LNCaP clone FGC (cell line): ENCODE results near the gene ACAA2.

Source experiments
- DNase-seq: peaks from one replicate; pipeline ENCODE4 v3.0.0-alpha.2; 2011; ENCODE audit warnings: low read depth
- H3K4me3 ChIP-seq: 2 replicates; pipeline ENCODE4 v1.5.1; 2011; ENCODE audit warnings: mild to moderate bottlenecking, low read depth, low read length, control low read depth
- CTCF ChIP-seq: IDR thresholded peaks from 2 replicates; pipeline ENCODE4 v1.5.1; 2012; ENCODE audit warnings: mild to moderate bottlenecking; ENCODE audit not compliant: control insufficient read depth, insufficient read depth; ENCODE audit errors: extremely low read depth

The ACAA2 gene

GRCh38 chr18:49850636-49851035 lies 37.3 kb upstream of the ACAA2 start:
- DNase-seq, result no peak
- TF ChIP-seq CTCF, result no peak
- H3K4me3 ChIP-seq, result no peak overlapping the region

- TF ChIP-seq CTCF, result no peak
- H3K4me3 ChIP-seq, result no peak overlapping the region
- no peak for DNase-seq
These were observed 36.2 kb upstream of the ACAA2 start for GRCh38 chr18:49849331-49850217.

- DNase-seq, result no peak
- TF ChIP-seq CTCF, result no peak
- no peak overlapping the region for H3K4me3 ChIP-seq
These were observed 34.8 kb upstream of the ACAA2 start for GRCh38 chr18:49848115-49848514.

GRCh38 chr18:49847524-49847923 lies 34.2 kb upstream of the ACAA2 start:
- no peak for TF ChIP-seq CTCF
- DNase-seq, result no peak
- H3K4me3 ChIP-seq, result no peak overlapping the region

- H3K4me3 ChIP-seq, result no peak overlapping the region
- DNase-seq, result no peak
- TF ChIP-seq CTCF, result no peak
These were observed 33.6 kb upstream of the ACAA2 start for GRCh38 chr18:49846718-49847470.

GRCh38 chr18:49846361-49846662 lies 33.0 kb upstream of the ACAA2 start:
- no peak for DNase-seq
- no peak for TF ChIP-seq CTCF
- H3K4me3 ChIP-seq, result no peak overlapping the region
